ENCODE data around the gene RBM15B.

The RBM15B gene

DNA sequence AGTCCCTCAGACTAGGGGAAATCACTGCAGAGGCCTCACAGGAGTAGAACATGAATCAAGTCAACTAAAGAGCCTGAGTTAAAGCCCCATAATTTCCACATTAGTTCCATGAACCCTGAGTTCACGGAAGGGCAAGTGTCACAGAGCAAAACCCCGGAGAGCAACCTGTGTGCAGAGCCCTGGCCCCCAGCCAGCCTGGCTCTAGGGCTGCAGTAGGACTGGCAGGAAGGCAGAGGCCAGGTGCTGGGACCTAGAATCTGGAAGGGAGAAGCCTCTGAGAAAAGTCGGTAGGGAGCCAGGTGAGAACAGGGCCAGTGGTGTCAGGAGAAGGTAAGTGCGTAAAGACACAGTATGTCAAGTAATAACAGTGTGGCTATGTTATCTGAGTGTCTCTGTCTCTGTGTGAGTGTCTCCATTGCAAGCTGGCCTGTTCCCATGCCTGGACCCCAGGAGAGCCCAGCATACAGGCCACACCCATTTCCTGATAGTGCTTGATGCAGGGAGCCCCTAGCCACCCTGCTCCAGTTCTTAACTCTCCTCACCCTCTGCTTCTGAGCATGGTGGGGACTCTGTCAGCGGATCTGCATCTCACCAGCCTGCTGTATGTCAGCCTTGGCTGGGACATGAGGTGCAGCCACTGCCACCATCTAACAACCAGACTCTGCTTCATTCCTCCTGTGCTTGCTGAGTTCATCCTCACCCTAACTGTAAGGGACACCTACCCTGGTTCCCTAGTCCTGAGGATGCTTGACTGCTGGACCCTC lies 17.2 kb upstream of the RBM15B start:
- no peak overlapping the region for H3K4me3 Mint-ChIP-seq
- no peak overlapping the region for H3K27ac Mint-ChIP-seq
- no peaks in the 10 kb centered on the region for H3K4me1 Mint-ChIP-seq
- H3K36me3 Mint-ChIP-seq, result no peaks in the 10 kb centered on the region
- ATAC-seq (no peak), DNase-seq (ENCODE audit: low spot score in 2 of 2) (no peak)
- no peaks in the 10 kb centered on the region for H3K9me3 Mint-ChIP-seq

- Mint-ChIP-seq H3K9me3 (no peaks in the 10 kb centered on the region), H3K36me3 (no peaks in the 10 kb centered on the region), H3K4me1 (no peaks in the 10 kb centered on the region), H3K4me3 (no peak overlapping the region), H3K27ac (no peak overlapping the region)
- no peak for ATAC-seq
- DNase-seq (ENCODE audit: low spot score in 2 of 2), result no peak
Measured at GRCh38 chr3:51374456-51374855, 16.6 kb upstream of the RBM15B start.

DNA sequence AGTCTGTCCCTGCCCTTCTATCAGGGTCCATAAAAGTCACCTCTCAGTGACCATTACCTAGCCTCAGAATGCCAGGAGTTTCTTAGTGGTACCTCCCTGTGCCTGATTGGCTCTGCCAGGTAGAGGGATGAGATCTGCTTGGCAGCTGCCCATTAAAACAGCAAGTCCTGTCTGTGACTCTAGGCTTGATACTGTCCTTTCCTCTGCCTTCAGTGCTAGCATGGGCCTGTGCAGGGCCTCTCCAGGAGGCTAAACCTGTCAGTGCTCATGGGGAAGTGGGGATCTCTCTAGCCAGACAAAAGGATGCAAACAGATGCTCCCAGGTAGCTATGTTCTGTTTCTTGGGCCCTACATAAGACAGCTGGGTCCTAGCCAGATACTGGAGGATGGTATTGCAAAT lies 15.9 kb upstream of the RBM15B start:
- no peak for ATAC-seq
- no peaks in the 10 kb centered on the region for H3K36me3 Mint-ChIP-seq
- no peaks in the 10 kb centered on the region for H3K9me3 Mint-ChIP-seq

GRCh38 chr3:51375571-51375970 lies 15.5 kb upstream of the RBM15B start:
- no peak overlapping the region for H3K4me3 Mint-ChIP-seq
- H3K4me1 Mint-ChIP-seq, result no peaks in the 10 kb centered on the region
- no peak for ATAC-seq
- H3K9me3 Mint-ChIP-seq, result no peaks in the 10 kb centered on the region
- DNase-seq (ENCODE audit: low spot score in 2 of 2), result no peak
- H3K36me3 Mint-ChIP-seq, result no peaks in the 10 kb centered on the region
- H3K27ac Mint-ChIP-seq, result no peak overlapping the region

More for the DNA sequence above, 15.9 kb upstream of the RBM15B start:
- no peak overlapping the region for H3K27ac Mint-ChIP-seq
- no peak for DNase-seq (ENCODE audit: low spot score in 2 of 2)
- H3K4me3 Mint-ChIP-seq, result no peak overlapping the region
- H3K4me1 Mint-ChIP-seq, result no peaks in the 10 kb centered on the region

DNA sequence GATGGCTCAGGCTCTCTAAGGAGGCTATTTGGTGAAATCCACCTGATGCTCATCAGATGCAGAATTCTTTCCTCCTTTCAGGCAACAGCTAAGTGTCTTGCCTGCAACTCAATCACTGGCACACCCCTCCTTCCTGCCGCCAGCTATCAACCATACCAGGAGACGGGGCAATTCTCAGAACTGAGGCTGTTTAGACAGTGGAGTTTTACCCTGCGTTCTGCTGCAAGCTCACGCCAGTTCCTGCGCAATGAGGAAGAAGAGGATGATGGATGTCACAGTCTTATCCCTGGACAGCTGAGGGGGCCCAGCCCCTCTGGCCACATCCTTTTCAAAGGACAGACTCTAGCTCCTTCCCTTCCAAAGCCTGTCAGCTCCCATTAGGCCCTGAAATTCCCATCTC lies 13.0 kb upstream of the RBM15B start:
- Mint-ChIP-seq H3K9me3 (no peaks in the 10 kb centered on the region), H3K4me1 (peaks cover under 1% of the 10 kb centered on the region), H3K27ac (no peak overlapping the region), H3K36me3 (no peaks in the 10 kb centered on the region), H3K4me3 (no peak overlapping the region)
- DNase-seq (ENCODE audit: low spot score in 2 of 2) (no peak), ATAC-seq (no peak)

DNA sequence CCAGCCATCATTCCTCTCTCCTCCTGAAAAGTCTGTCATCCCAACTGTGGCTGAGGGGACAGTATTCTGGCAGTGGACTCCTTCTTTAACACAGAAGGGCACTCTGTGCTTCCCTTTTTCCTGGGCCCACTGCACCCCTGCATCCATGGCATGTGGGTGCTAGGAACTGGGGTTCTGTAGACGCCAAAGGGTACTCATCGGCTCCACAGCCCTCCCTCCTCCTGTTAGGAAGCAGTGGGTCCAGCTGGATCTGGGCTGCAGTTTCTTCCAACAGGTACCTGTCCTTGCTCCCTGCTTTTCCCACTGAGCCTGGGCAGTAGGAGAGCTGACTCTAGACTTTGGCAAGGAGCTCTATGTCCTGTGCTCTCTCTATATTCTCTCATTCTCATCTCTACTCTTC lies 12.4 kb upstream of the RBM15B start:
- Mint-ChIP-seq H3K4me1 (peaks cover 8% of the 10 kb centered on the region), H3K27ac (no peak overlapping the region), H3K9me3 (no peaks in the 10 kb centered on the region), H3K4me3 (no peak overlapping the region), H3K36me3 (peaks cover 6% of the 10 kb centered on the region)
- DNase-seq (ENCODE audit: low spot score in 2 of 2) (no peak), ATAC-seq (no peak)

- H3K4me1 Mint-ChIP-seq, result peaks cover 13% of the 10 kb centered on the region
- no peaks in the 10 kb centered on the region for H3K9me3 Mint-ChIP-seq
- ATAC-seq (no peak), DNase-seq (ENCODE audit: low spot score in 2 of 2) (no peak)
- H3K27ac Mint-ChIP-seq, result no peak overlapping the region
- H3K4me3 Mint-ChIP-seq, result no peak overlapping the region
- peaks cover 11% of the 10 kb centered on the region for H3K36me3 Mint-ChIP-seq
Measured at GRCh38 chr3:51379301-51379700, 11.8 kb upstream of the RBM15B start.

GRCh38 chr3:51379746-51380455 lies 11.2 kb upstream of the RBM15B start:
- no peaks in the 10 kb centered on the region for H3K9me3 Mint-ChIP-seq
- H3K4me3 Mint-ChIP-seq, result no peak overlapping the region
- ATAC-seq (no peak), DNase-seq (ENCODE audit: low spot score in 2 of 2) (no peak)
- peaks cover 13% of the 10 kb centered on the region for H3K4me1 Mint-ChIP-seq
- H3K27ac Mint-ChIP-seq, result no peak overlapping the region
- peaks cover 17% of the 10 kb centered on the region for H3K36me3 Mint-ChIP-seq

DNA sequence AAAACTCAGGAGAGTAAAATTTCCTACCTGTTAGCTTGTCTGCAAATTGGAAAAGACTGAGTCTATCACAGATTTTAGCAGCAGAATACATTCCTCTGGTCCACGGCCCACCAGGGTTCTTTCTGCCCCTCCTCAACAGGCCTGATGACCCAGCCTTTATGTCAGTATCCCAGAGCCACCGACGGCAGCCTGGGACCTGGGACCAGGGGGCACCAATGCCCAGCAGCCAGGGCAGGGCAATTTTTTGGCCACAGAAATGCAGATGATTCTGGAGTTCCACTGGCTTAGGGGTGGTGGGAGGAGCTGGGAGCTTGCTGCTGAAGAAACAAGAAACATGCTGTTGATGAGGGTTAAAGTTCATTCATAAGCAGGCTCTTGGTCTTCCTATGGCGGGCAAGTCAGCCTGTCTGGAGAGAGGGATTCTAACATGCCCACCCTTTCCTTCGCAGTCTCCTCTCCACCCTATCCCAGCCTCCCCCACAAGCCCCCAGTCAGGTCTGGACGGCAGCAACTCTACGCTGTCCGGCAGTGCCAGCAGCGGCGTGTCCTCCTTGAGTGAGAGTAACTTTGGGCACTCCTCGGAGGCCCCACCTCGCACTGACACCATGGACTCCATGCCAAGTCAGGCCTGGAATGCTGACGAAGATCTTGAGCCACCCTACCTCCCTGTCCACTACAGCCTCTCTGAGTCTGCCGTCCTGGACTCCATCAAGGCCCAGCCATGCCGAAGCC lies 10.3 kb upstream of the RBM15B start:
- Mint-ChIP-seq H3K4me3 (no peak overlapping the region), H3K36me3 (peaks cover 26% of the 10 kb centered on the region), H3K9me3 (no peaks in the 10 kb centered on the region), H3K4me1 (peaks cover 16% of the 10 kb centered on the region), H3K27ac (no peak overlapping the region)
- DNase-seq (ENCODE audit: low spot score in 2 of 2) (no peak), ATAC-seq (no peak)

GRCh38 chr3:51381333-51381705 lies 9.8 kb upstream of the RBM15B start:
- Mint-ChIP-seq H3K27ac (no peak overlapping the region), H3K9me3 (no peaks in the 10 kb centered on the region), H3K36me3 (peaks cover 32% of the 10 kb centered on the region), H3K4me3 (no peak overlapping the region), H3K4me1 (peaks cover 22% of the 10 kb centered on the region)
- DNase-seq (ENCODE audit: low spot score in 2 of 2), result no peak
- ATAC-seq, result no peak

- ATAC-seq (no peak), DNase-seq (ENCODE audit: low spot score in 2 of 2) (no peak)
- H3K4me3 Mint-ChIP-seq, result no peak overlapping the region
- H3K9me3 Mint-ChIP-seq, result no peaks in the 10 kb centered on the region
- H3K36me3 Mint-ChIP-seq, result peaks cover 41% of the 10 kb centered on the region
- no peak overlapping the region for H3K27ac Mint-ChIP-seq
- H3K4me1 Mint-ChIP-seq, result peaks cover 28% of the 10 kb centered on the region
Measured at GRCh38 chr3:51382076-51382745, 8.9 kb upstream of the RBM15B start.

DNA sequence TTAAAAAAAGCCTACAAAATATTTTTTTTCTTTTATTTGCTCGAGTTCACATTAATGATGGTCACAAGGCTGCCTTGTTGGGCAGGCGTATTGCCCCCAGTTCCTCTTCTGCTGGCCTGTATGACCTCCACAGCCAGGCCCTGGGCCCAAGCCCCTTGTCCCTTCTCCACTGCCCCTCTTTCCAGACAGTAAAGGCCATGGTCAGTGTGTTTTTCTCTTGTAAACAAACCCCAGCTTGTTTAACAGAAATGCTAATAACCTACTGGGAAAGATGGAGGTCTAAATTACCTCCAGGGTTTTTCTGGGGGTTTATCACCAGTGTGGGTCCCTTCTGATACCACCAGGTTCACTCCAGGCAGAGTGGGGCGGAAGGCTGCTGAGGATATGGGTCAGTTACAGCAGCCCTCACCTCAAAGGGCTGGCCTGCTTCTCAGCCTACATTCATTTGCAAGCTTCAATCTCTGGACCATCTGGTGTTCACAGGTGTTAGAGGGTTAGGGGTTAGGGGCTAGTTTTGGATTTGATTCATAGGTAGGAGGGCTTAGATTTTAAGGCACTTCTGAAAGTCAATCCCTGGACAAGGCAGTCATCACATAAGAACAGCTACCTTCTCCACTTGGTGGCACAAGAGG lies 8.0 kb upstream of the RBM15B start:
- H3K27ac Mint-ChIP-seq, result peak overlapping the region; percentile 100
- ATAC-seq, result no peak
- peaks cover 35% of the 10 kb centered on the region for H3K4me1 Mint-ChIP-seq
- no peak for DNase-seq (ENCODE audit: low spot score in 2 of 2)
- no peaks in the 10 kb centered on the region for H3K9me3 Mint-ChIP-seq
- peak overlapping the region; percentile 98 for H3K4me3 Mint-ChIP-seq
- H3K36me3 Mint-ChIP-seq, result peaks cover 49% of the 10 kb centered on the region

GRCh38 chr3:51384055-51384725 lies 6.9 kb upstream of the RBM15B start:
- H3K36me3 Mint-ChIP-seq, result peaks cover 60% of the 10 kb centered on the region
- DNase-seq (ENCODE audit: low spot score in 2 of 2) (no peak), ATAC-seq (peak; percentile 18)
- H3K4me1 Mint-ChIP-seq, result peaks cover 46% of the 10 kb centered on the region
- H3K9me3 Mint-ChIP-seq, result no peaks in the 10 kb centered on the region
- peak overlapping the region; percentile 98 for H3K4me3 Mint-ChIP-seq
- H3K27ac Mint-ChIP-seq, result peak overlapping the region; percentile 100

DNA sequence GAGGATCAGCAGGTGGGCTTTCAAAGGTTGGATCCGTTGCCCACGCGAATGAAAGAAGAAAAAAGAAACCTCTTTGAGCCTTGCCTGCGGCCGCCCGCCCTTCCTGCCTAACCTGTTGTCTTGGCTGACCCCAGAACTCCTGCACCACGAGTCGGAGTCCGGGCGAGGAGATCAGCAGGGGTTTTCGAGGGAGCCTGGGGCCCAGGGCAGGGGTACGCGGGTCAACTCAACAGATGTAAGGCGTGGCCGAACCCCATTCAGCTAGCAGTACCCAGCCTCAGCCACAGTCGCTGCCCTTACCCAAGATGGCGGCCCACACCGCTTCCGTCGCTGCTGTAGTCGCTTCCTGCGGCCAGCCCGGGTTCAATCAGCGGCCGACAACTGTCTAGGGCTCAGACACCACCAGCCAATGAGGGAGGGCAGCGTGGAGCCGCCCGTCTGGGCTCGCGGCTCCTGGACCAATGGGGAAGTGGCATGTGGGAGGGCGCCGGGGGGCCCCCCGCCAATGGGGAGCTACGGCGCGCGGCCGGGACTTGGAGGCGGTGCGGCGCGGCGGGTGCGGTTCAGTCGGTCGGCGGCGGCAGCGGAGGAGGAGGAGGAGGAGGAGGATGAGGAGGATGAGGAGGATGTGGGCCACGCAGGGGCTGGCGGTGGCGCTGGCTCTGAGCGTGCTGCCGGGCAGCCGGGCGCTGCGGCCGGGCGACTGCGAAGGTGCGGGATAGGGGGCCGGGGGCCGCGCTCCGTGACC lies 6.2 kb upstream of the RBM15B start, which contains the start of gene MANF:
TSS of gene MANF (plus strand) at position 566 of the 748 bp plus-strand sequence. CDS start at position 618, 52 bp downstream.
- peak; percentile 98 for ATAC-seq
- peaks cover 53% of the 10 kb centered on the region for H3K4me1 Mint-ChIP-seq
- H3K27ac Mint-ChIP-seq, result peak within 1 kb of the TSS; percentile 100
- H3K9me3 Mint-ChIP-seq, result no peaks in the 10 kb centered on the region
- DNase-seq (ENCODE audit: low spot score in 2 of 2), result peak; percentile 86 to 97
- peak within 1 kb of the TSS; percentile 98 for H3K4me3 Mint-ChIP-seq
- peaks cover 66% of the 10 kb centered on the region for H3K36me3 Mint-ChIP-seq
